HCT116 (cell line): ENCODE measurements around the gene S1PR4. TPM values are rescaled to one million over a fixed set of nuclear protein-coding genes. Genes with fewer than 3 reads are reported as not detected.
A peak's percentile ranks its signal among the peaks of the same experiment; 100 is the strongest.

Experiments used
- ATAC-seq: fragments of 200-7000 bp; cut with Tn5 transposase; 2 replicates; pipeline ENCODE4 v1.9.1; 2020; ENCODE audit warnings: mild to moderate bottlenecking, moderate library complexity
- BruUV-seq: library from RNA; stranded (reverse); fragments of 400-500 nt; replicated peaks from 2 replicates; lab custom pipeline; 2021; lab: Mats Ljungman, UMichigan
- CTCF ChIA-PET: fragments of 300-600 bp; sonication (Branson Sonifier 250); formaldehyde crosslinking; loops from one replicate; lab custom pipeline; 2021; ENCODE audit warnings: antibody characterized with exemption; lab: Charles Lee
- POLR2A ChIA-PET: fragments of 300-600, 350-600 bp; sonication (Branson Sonifier 250); formaldehyde crosslinking; loops from one replicate; lab custom pipeline; 2021; ENCODE audit warnings: antibody characterized with exemption; lab: Charles Lee
- RAD21 ChIA-PET, 2 experiments: fragments of 300-600 bp; sonication (Branson Sonifier 250); formaldehyde crosslinking; loops; one replicate each; lab custom pipeline; 2023; ENCODE audit warnings: low total read pairs in 2 of 2; ENCODE audit not compliant: uncharacterized antibody in 2 of 2, unreplicated experiment in 2 of 2, low non-redundant PET in 1 of 2; lab: Charles Lee
- DNase-seq: peaks from one replicate; pipeline ENCODE4 v3.0.0-alpha.2; 2010; ENCODE audit warnings: low read depth, low spot score
- H2AFZ ChIP-seq: fragments of 200-600 bp; shearing (Covaris generic), sonication (generic); 2 replicates; pipeline ENCODE4 v1.6.1; 2017; ENCODE audit warnings: low read depth, mixed run types, mixed read lengths, antibody characterized with exemption, low read length; ENCODE audit not compliant: poor library complexity, severe bottlenecking
- H3K27ac ChIP-seq: 2 replicates; pipeline ENCODE4 v1.5.1; 2012; ENCODE audit warnings: low read depth, low read length
- H3K27me3 ChIP-seq: fragments of 200-600 bp; sonication (generic); 2 replicates; pipeline ENCODE4 v1.6.1; 2016; ENCODE audit warnings: mixed run types, low read length, mixed read lengths; ENCODE audit not compliant: insufficient read depth
- H3K36me3 ChIP-seq, 2 experiments: fragments of 200-500 bp in 1 of 2; fragments of 200-600 bp in 1 of 2; sonication (Bioruptor generic) in 1 of 2; sonication (generic) in 1 of 2; 2 replicates each; pipeline versions ENCODE4 v1.5.1 to v1.6.1; 2014 to 2016; ENCODE audit warnings: low read length in 2 of 2, inconsistent platforms in 1 of 2, mixed read lengths in 1 of 2, mixed run types in 1 of 2; ENCODE audit not compliant: insufficient read depth in 2 of 2, control insufficient read depth in 1 of 2
- H3K4me1 ChIP-seq, 2 experiments: fragments of 200-600 bp in 1 of 2; sonication (generic) in 1 of 2; 2 replicates each; pipeline versions ENCODE4 v1.5.1 to v1.6.1; 2012 to 2017; ENCODE audit warnings: low read length in 2 of 2, inconsistent platforms in 1 of 2, mild to moderate bottlenecking in 1 of 2, mixed read lengths in 1 of 2, mixed run types in 1 of 2, moderate library complexity in 1 of 2; ENCODE audit not compliant: insufficient read depth in 2 of 2, control insufficient read depth in 1 of 2
- H3K4me2 ChIP-seq: fragments of 200-600 bp; sonication (generic); 2 replicates; pipeline ENCODE4 v1.6.1; 2017; ENCODE audit warnings: mixed run types, low read length, mixed read lengths
- H3K4me3 ChIP-seq, 2 experiments: fragments of 200-600 bp in 1 of 2; sonication (generic) in 1 of 2; replicated peaks in 1 of 2; 2 replicates each; pipeline ENCODE4 v1.5.1; 2011 to 2016; ENCODE audit warnings: low read length in 2 of 2, control low read depth in 1 of 2, low read depth in 1 of 2, mild to moderate bottlenecking in 1 of 2, mixed read lengths in 1 of 2, mixed run types in 1 of 2
- H3K79me2 ChIP-seq: fragments of 200-600 bp; sonication (generic); 2 replicates; pipeline ENCODE4 v1.6.1; 2017; ENCODE audit warnings: mild to moderate bottlenecking, mixed run types, low read length, moderate library complexity, mixed read lengths; ENCODE audit not compliant: insufficient read depth
- H3K9ac ChIP-seq: fragments of 200-600 bp; sonication (generic); 2 replicates; pipeline ENCODE4 v1.6.1; 2016; ENCODE audit warnings: low read length, mixed read lengths
- H3K9me2 ChIP-seq: fragments of 200-600 bp; sonication (generic), shearing (Covaris generic); 2 replicates; pipeline ENCODE4 v1.6.1; 2017; ENCODE audit warnings: mixed run types, mild to moderate bottlenecking, moderate library complexity; ENCODE audit not compliant: insufficient read depth
- H3K9me3 ChIP-seq, 2 experiments: fragments of 200-500 bp in 1 of 2; fragments of 200-600 bp in 1 of 2; sonication (Bioruptor generic) in 1 of 2; sonication (generic) in 1 of 2; 2 replicates each; pipeline ENCODE4 v1.6.1; 2014 to 2017; ENCODE audit warnings: low read length in 2 of 2, mixed read lengths in 2 of 2, inconsistent platforms in 1 of 2, low read depth in 1 of 2, mild to moderate bottlenecking in 1 of 2, mixed run types in 1 of 2, moderate library complexity in 1 of 2; ENCODE audit not compliant: control insufficient read depth in 1 of 2, insufficient read depth in 1 of 2
- H4K20me1 ChIP-seq: fragments of 200-600 bp; sonication (generic), shearing (Covaris generic); 2 replicates; pipeline ENCODE4 v1.6.1; 2017; ENCODE audit warnings: mixed run types, mild to moderate bottlenecking, moderate library complexity; ENCODE audit not compliant: insufficient read depth
- CBX3 ChIP-seq: IDR thresholded peaks from 2 replicates; pipeline ENCODE4 v1.6.1; 2012; ENCODE audit warnings: low read depth
- CEBPB ChIP-seq: IDR thresholded peaks from 2 replicates; pipeline ENCODE4 v1.6.1; 2012; ENCODE audit warnings: low read depth
- EGR1 ChIP-seq: IDR thresholded peaks from 2 replicates; pipeline ENCODE4 v1.6.1; 2012; ENCODE audit warnings: low read depth
- POLR2A ChIP-seq: IDR thresholded peaks from 2 replicates; pipeline ENCODE4 v1.7.0; 2011; ENCODE audit warnings: borderline replicate concordance; ENCODE audit not compliant: insufficient read depth, insufficient read length; ENCODE audit errors: extremely low read depth
- POLR2AphosphoS5 ChIP-seq: IDR thresholded peaks from 2 replicates; pipeline ENCODE4 v1.6.1; 2011; ENCODE audit warnings: mild to moderate bottlenecking, low read depth, low read length, moderate library complexity
- SRF ChIP-seq: IDR thresholded peaks from 2 replicates; pipeline ENCODE4 v1.6.1; 2012; ENCODE audit warnings: low read depth
- TCF7L2 ChIP-seq: IDR thresholded peaks from 2 replicates; pipeline ENCODE4 v1.7.0; 2011; ENCODE audit warnings: borderline replicate concordance, inconsistent platforms; ENCODE audit not compliant: insufficient read depth, insufficient read length; ENCODE audit errors: extremely low read depth
- YY1 ChIP-seq: IDR thresholded peaks from 2 replicates; pipeline ENCODE4 v1.6.1; 2011; ENCODE audit warnings: low read length, low read depth, moderate library complexity, mild to moderate bottlenecking; ENCODE audit not compliant: insufficient replicate concordance; ENCODE audit errors: extremely low read depth
- ZFX ChIP-seq: fragments of 450-650 bp; IDR thresholded peaks from 2 replicates; pipeline ENCODE4 v1.6.1; 2017
- intact Hi-C: fragments of 100-400 bp; cut with micrococcal nuclease; formaldehyde crosslinking; loops from 2 replicates; pipeline ENCODE4 v1.10.0; 2022
- total RNA-seq: library from RNA; stranded (reverse); gene quantifications from one replicate; pipeline ENCODE4 v1.2.1, GENCODE V29; 2021; ENCODE audit not compliant: unreplicated experiment

S1PR4 gene
- total RNA-seq, 1 experiment from 2014 or later: 0.71 TPM

GRCh38 chr19:3193256-3194105, 14.9 kb downstream of the S1PR4 start:
- no peak for TF ChIP-seq POLR2A
- TF ChIP-seq TCF7L2: no peak
- TF ChIP-seq YY1: no peak
- TF ChIP-seq POLR2AphosphoS5: no peak
- TF ChIP-seq CBX3: no peak
- TF ChIP-seq CEBPB: no peak
- TF ChIP-seq SRF: no peak
- no peak for TF ChIP-seq EGR1
- no peak for TF ChIP-seq ZFX
- no peaks in the 10 kb centered on the region for H3K9me2 ChIP-seq
- H4K20me1 ChIP-seq: peaks cover 9% of the 10 kb centered on the region; the same call in 1 of the 2 replicates
- no peaks in the 10 kb centered on the region for H3K9me3 ChIP-seq
- ChIA-PET POLR2A (no interaction called here), RAD21 (no interaction called here), CTCF (no interaction called here)
- no peak overlapping the region for H3K9ac ChIP-seq
- H3K36me3 ChIP-seq: peaks cover 6 to 43% of the 10 kb centered on the region in 2 experiments; a peak in 3 of 4 replicates
- no peak overlapping the region for H2AFZ ChIP-seq
- peaks cover 73% of the 10 kb centered on the region for H3K79me2 ChIP-seq
- peaks cover 0 to 6% of the 10 kb centered on the region in 2 experiments; a peak in 1 of 4 replicates for H3K4me1 ChIP-seq
- ATAC-seq (peak; percentile 33; the same call in 1 of the 2 replicates), DNase-seq (no peak)
- H3K4me2 ChIP-seq: no peak overlapping the region
- H3K4me3 ChIP-seq: no peak overlapping the region
- intact Hi-C loops: no loop called here
- TSS peak; percentile 9 for BruUV-seq
- no peaks in the 10 kb centered on the region for H3K27me3 ChIP-seq
- no peak overlapping the region for H3K27ac ChIP-seq
